Fibroblast of lung (primary cell): ENCODE measurements around the gene ENOX1. TPM values are rescaled to one million over a fixed set of nuclear protein-coding genes. Genes with fewer than 3 reads are reported as not detected.

Experiments used
- DNase-seq, 2 donors: peaks; one replicate each; pipeline versions ENCODE4 v3.0.0 to v3.0.0-alpha.2; 2010; ENCODE audit warnings: low read depth in 2 of 2
- H2AFZ ChIP-seq: 2 replicates; pipeline ENCODE4 v1.5.1; 2012; ENCODE audit warnings: low read length, control low read depth, inconsistent platforms
- H3K27ac ChIP-seq: 2 replicates; pipeline ENCODE4 v1.5.1; 2011; ENCODE audit warnings: low read length, control low read depth; ENCODE audit not compliant: insufficient read depth
- H3K27me3 ChIP-seq: 2 replicates; pipeline ENCODE4 v1.5.1; 2011; ENCODE audit warnings: mild to moderate bottlenecking, low read length; ENCODE audit not compliant: control insufficient read depth, insufficient read depth
- H3K36me3 ChIP-seq: 2 replicates; pipeline ENCODE4 v1.5.1; 2011; ENCODE audit warnings: low read length; ENCODE audit not compliant: control insufficient read depth, insufficient read depth
- H3K4me1 ChIP-seq: 2 replicates; pipeline ENCODE4 v1.5.1; 2011; ENCODE audit warnings: low read length; ENCODE audit not compliant: control insufficient read depth, insufficient read depth; ENCODE audit errors: extremely low read depth
- H3K4me2 ChIP-seq: 2 replicates; pipeline ENCODE4 v1.5.1; 2011; ENCODE audit warnings: low read length, control low read depth; ENCODE audit not compliant: insufficient read depth; ENCODE audit errors: extremely low read depth
- H3K4me3 ChIP-seq, 4 experiments: fragments of 200-600 bp in 1 of 4; sonication (generic) in 1 of 4; replicated peaks in 1 of 4; 2 replicates each; pipeline ENCODE4 v1.5.1; 2011 to 2016; ENCODE audit warnings: low read length in 4 of 4, low read depth in 3 of 4, mild to moderate bottlenecking in 3 of 4, control low read depth in 2 of 4, inconsistent platforms in 1 of 4, mixed read lengths in 1 of 4; ENCODE audit not compliant: insufficient read depth in 1 of 4; ENCODE audit errors: control extremely low read depth in 1 of 4
- H3K79me2 ChIP-seq: 2 replicates; pipeline ENCODE4 v1.5.1; 2012; ENCODE audit warnings: mild to moderate bottlenecking, low read length, inconsistent platforms; ENCODE audit not compliant: control insufficient read depth, insufficient read depth
- H3K9ac ChIP-seq: 2 replicates; pipeline ENCODE4 v1.5.1; 2011; ENCODE audit warnings: mild to moderate bottlenecking, low read length, control low read depth; ENCODE audit not compliant: insufficient read depth
- H3K9me3 ChIP-seq: 2 replicates; pipeline ENCODE4 v1.5.1; 2012; ENCODE audit warnings: low read depth, low read length; ENCODE audit not compliant: control insufficient read depth, insufficient read depth
- H4K20me1 ChIP-seq: 2 replicates; pipeline ENCODE4 v1.5.1; 2011; ENCODE audit warnings: low read length; ENCODE audit not compliant: control insufficient read depth, insufficient read depth; ENCODE audit errors: extremely low read depth
- CTCF ChIP-seq, 2 donors: IDR thresholded peaks in 1 of 2; conservative IDR thresholded peaks in 1 of 2; 1 replicate in 1 of 2; 2 replicates in 1 of 2; pipeline ENCODE4 v1.5.1; 2011 to 2012; ENCODE audit warnings: low read length in 2 of 2, control low read depth in 1 of 2, inconsistent platforms in 1 of 2, low read depth in 1 of 2, mild to moderate bottlenecking in 1 of 2
- EZH2 ChIP-seq: IDR thresholded peaks from 2 replicates; pipeline ENCODE4 v1.5.1; 2012; ENCODE audit warnings: low read length, control low read depth, mild to moderate bottlenecking; ENCODE audit errors: missing control alignments
- polyA plus RNA-seq, 2 donors: library from polyadenylated mRNA; depleted of rRNA in 1 of 2; stranded (reverse) in 1 of 2; unstranded in 1 of 2; fragments of >200 nt; gene quantifications; 2 replicates each; pipeline ENCODE4 v1.2.1, GENCODE V29; 2011 to 2012; ENCODE audit warnings: missing spikeins in 1 of 2
- total RNA-seq: library from RNA; depleted of rRNA; stranded (reverse); fragments of >200 nt; gene quantifications from 2 replicates; pipeline ENCODE4 v1.2.1, GENCODE V29; 2014

Gene ENOX1
- total and polyA plus RNA-seq, 2 donors (not counting 1 experiment from before 2014, with no cell fraction given) = 3.5 to 7.6 TPM

GRCh38 chr13:43574605-43575004 is 212.2 kb downstream of the ENOX1 start:
- Histone ChIP-seq H4K20me1 (no peaks in the 10 kb centered on the region), H2AFZ (no peak overlapping the region), H3K4me2 (no peak overlapping the region), H3K36me3 (no peaks in the 10 kb centered on the region), H3K4me3 (no peak overlapping the region), H3K4me1 (no peaks in the 10 kb centered on the region), H3K9me3 (no peaks in the 10 kb centered on the region), H3K79me2 (no peaks in the 10 kb centered on the region), H3K27ac (no peak overlapping the region), H3K27me3 (no peaks in the 10 kb centered on the region), H3K9ac (no peak overlapping the region)
- peak in 1 of 2 donors; percentile 23 for DNase-seq
- TF ChIP-seq EZH2 = no peak
- no peak for TF ChIP-seq CTCF (conservative IDR thresholded peaks at IDR 0.05 in 1 of 2, IDR thresholded peaks at IDR 0.05 in 1 of 2; ENCODE audit: low read depth in 1 of 2, low read length in 2 of 2)

GRCh38 chr13:43573802-43574514 is 212.8 kb downstream of the ENOX1 start:
- DNase-seq = peak; percentile 17 to 28
- no peak overlapping the region for H2AFZ ChIP-seq
- no peak overlapping the region for H3K4me2 ChIP-seq
- H4K20me1 ChIP-seq = no peaks in the 10 kb centered on the region
- H3K4me1 ChIP-seq = no peaks in the 10 kb centered on the region
- no peaks in the 10 kb centered on the region for H3K36me3 ChIP-seq
- H3K79me2 ChIP-seq = no peaks in the 10 kb centered on the region
- TF ChIP-seq CTCF (conservative IDR thresholded peaks at IDR 0.05 in 1 of 2, IDR thresholded peaks at IDR 0.05 in 1 of 2; ENCODE audit: low read depth in 1 of 2, low read length in 2 of 2) (no peak), EZH2 (no peak)
- H3K27me3 ChIP-seq = no peaks in the 10 kb centered on the region
- H3K4me3 ChIP-seq = no peak overlapping the region
- H3K27ac ChIP-seq = no peak overlapping the region
- H3K9ac ChIP-seq = no peak overlapping the region
- no peaks in the 10 kb centered on the region for H3K9me3 ChIP-seq

GRCh38 chr13:43573361-43573740 is 213.4 kb downstream of the ENOX1 start:
- Histone ChIP-seq H2AFZ (no peak overlapping the region), H3K27me3 (no peaks in the 10 kb centered on the region), H3K9me3 (no peaks in the 10 kb centered on the region), H4K20me1 (no peaks in the 10 kb centered on the region), H3K9ac (no peak overlapping the region), H3K27ac (no peak overlapping the region), H3K4me3 (no peak overlapping the region), H3K4me1 (no peaks in the 10 kb centered on the region), H3K79me2 (no peaks in the 10 kb centered on the region), H3K4me2 (no peak overlapping the region), H3K36me3 (no peaks in the 10 kb centered on the region)
- TF ChIP-seq CTCF (conservative IDR thresholded peaks at IDR 0.05 in 1 of 2, IDR thresholded peaks at IDR 0.05 in 1 of 2; ENCODE audit: low read depth in 1 of 2, low read length in 2 of 2) = no peak
- TF ChIP-seq EZH2 = no peak
- peak in 1 of 2 donors; percentile 63 for DNase-seq
